Lower leg skin (tissue), 4 donors: ENCODE measurements around the gene FBXO5. TPM values are rescaled to one million over a fixed set of nuclear protein-coding genes. Genes with fewer than 3 reads are reported as not detected.

Experiments
- DNase-seq, 2 donors: peaks; one replicate each; pipeline ENCODE4 v3.0.0-alpha.2; 2019; ENCODE audit warnings: low spot score in 2 of 2
- H3K4me3 ChIP-seq: fragments of 200-600 bp; sonication (generic); 2 replicates; pipeline ENCODE4 v1.5.1; 2017; ENCODE audit warnings: mild to moderate bottlenecking, low read depth; ENCODE audit not compliant: poor library complexity, severe bottlenecking
- POLR2A ChIP-seq, 2 donors: fragments of 450-650 bp; IDR thresholded peaks; one replicate each; pipeline ENCODE4 v1.6.1; 2016 to 2017; ENCODE audit warnings: antibody characterized with exemption in 2 of 2, mild to moderate bottlenecking in 1 of 2, moderate library complexity in 1 of 2
- WGBS, 2 donors: methylation state at CpG; one replicate each; pipeline ENCODE4 v1.1.5; 2018; 5-methylcytosine and 5-hydroxymethylcytosine counted together
- intact Hi-C: fragments of 100-400 bp; cut with DNase I; formaldehyde crosslinking; loops from one replicate; pipeline ENCODE4 v1.15.0; 2023; ENCODE audit warnings: low total_unique reads
- total RNA-seq, 4 donors: library from RNA; depleted of rRNA; stranded (reverse); fragments of >200 nt; gene quantifications; one replicate each; pipeline ENCODE4 v1.1.0, GENCODE V29; 2016
- TF ChIP-seq, protein P1 (sequence below), 3 donors: fragments of 450-650 bp; IDR thresholded peaks; one replicate each; pipeline ENCODE4 v1.5.1; 2016; ENCODE audit warnings: antibody characterized with exemption in 3 of 3, mild to moderate bottlenecking in 3 of 3, moderate library complexity in 2 of 3

The FBXO5 gene
- total RNA-seq, 4 donors from 2014 or later = 2.0 to 6.5 (median 3.7) TPM

DNA sequence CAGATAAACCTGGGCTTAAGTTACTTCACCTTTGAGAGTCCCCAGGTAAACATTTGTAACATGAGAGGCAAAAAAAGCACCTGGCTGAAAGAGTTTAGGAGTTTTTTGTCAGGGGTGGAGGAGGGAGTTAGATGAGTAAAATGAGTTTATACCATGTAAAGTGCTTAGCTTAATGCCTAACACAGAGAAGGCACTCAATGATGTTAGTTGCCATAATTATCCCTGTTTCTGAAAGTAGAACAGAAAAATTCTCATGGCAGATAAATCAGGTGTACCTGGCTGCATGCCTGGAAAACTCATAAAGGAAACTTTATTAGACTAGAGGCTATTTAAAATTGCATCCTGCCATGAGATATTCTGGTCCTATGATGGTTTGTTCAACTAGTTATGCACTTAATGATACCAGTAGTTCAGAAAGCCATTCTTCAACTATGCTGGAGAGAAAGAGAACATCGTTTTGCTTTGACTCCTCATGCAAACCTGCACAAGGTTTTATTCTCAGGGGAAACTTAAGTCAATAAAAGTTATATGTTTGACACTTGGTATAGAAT lies 40.4 kb downstream of the FBXO5 start:
- DNase-seq = no peak
- WGBS, 2 donors = 70 to 76% methylated on average over 1 of the region's 1 CpG
- intact Hi-C loops = loop anchor here (10.0 kb wide), 1 partner anchor 78 kb away; no protein-coding TSS in a partner anchor
- H3K4me3 ChIP-seq = no peak overlapping the region
- no peak for TF ChIP-seq POLR2A (IDR thresholded peaks at IDR 0.05)
- TF ChIP-seq, protein P1, sequence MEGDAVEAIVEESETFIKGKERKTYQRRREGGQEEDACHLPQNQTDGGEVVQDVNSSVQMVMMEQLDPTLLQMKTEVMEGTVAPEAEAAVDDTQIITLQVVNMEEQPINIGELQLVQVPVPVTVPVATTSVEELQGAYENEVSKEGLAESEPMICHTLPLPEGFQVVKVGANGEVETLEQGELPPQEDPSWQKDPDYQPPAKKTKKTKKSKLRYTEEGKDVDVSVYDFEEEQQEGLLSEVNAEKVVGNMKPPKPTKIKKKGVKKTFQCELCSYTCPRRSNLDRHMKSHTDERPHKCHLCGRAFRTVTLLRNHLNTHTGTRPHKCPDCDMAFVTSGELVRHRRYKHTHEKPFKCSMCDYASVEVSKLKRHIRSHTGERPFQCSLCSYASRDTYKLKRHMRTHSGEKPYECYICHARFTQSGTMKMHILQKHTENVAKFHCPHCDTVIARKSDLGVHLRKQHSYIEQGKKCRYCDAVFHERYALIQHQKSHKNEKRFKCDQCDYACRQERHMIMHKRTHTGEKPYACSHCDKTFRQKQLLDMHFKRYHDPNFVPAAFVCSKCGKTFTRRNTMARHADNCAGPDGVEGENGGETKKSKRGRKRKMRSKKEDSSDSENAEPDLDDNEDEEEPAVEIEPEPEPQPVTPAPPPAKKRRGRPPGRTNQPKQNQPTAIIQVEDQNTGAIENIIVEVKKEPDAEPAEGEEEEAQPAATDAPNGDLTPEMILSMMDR (IDR thresholded peaks at IDR 0.05) = no peak

DNA sequence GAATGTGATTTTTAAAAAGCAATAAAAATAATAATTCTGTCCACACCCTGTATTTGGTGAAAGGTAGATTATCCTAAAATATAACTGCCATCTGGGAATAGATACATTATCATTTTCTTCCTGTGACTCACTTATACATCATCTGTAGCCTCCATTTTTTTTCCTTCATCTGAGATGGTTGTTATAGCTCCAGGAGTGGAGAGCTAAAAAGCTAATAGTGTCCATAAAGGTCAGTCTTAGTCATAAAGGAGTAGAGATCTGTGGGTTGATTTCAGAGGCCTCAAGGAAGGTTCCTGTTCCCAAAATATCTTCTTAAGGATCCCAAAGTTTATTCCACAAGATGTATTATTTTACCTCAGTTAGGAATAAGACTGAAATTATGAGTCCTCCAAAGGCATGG lies 41.1 kb downstream of the FBXO5 start:
- no peak for DNase-seq
- no peak for TF ChIP-seq POLR2A (IDR thresholded peaks at IDR 0.05)
- TF ChIP-seq, protein P1 (IDR thresholded peaks at IDR 0.05) = no peak
- H3K4me3 ChIP-seq = no peak overlapping the region
- intact Hi-C loops = loop anchor here (10.0 kb wide), 1 partner anchor 77 kb away; no protein-coding TSS in a partner anchor

DNA sequence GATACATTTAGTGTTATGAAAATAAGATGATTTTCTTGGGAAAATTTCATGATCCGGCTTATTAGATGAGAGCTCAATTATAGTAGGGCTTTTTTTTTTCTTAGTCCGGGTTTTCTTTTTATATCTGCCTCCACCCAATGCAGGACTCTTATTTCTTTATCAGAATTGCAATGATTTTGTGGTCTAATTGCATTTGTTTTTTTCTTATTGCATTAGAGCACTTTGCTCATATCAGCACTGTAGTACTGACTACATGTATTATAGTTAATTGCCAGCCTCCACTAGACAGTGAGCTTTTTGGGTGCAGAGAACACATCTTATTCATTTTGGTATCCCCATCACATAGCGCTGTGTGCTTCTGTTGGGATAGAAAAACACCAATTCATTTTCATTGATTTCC lies 50.0 kb downstream of the FBXO5 start:
- no peak for DNase-seq
- H3K4me3 ChIP-seq = no peak overlapping the region
- no peak for TF ChIP-seq POLR2A (IDR thresholded peaks at IDR 0.05)
- TF ChIP-seq, protein P1 (IDR thresholded peaks at IDR 0.05) = no peak
- 87 to 90% methylated on average over 3 of the region's 3 CpGs for WGBS, 2 donors
- intact Hi-C loops = no loop called here

DNA sequence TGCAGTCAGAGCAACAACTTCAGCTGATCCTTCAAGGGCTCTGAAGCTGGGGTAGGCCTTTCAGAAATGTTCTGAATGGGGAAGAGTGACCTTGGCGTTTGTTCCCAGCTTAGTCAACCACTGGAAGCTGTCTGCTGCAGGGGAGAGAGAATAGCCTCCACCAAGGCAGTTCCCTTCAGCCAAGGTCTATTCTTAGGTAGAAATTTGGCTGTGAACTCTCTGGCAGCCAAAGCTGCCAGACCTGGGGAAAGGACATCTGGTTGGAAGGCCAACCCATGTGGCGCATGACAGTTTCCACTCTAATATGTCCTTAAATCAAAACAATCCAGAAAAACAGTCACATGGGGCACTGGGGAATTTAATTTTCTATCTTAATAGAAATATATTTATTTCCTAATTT lies 60.1 kb downstream of the FBXO5 start:
- no peak for DNase-seq
- TF ChIP-seq, protein P1 (IDR thresholded peaks at IDR 0.05) = no peak
- TF ChIP-seq POLR2A (IDR thresholded peaks at IDR 0.05) = no peak

More for the DNA sequence above, 60.1 kb downstream of the FBXO5 start:
- WGBS, 2 donors = 89 to 93% methylated on average over 2 of the region's 2 CpGs
- intact Hi-C loops = no loop called here
- no peak overlapping the region for H3K4me3 ChIP-seq

Other genes starting within 250 kb of the FBXO5 start
- gene VIP, start 232.2 kb downstream of the FBXO5 start, total RNA-seq = under 1 TPM in 2 of 4 donors, not detected in 2; 0.13 to 0.98 TPM
- 10 to 100 TPM; 15.9 to 19.7 (median 17.6) TPM for gene MTRF1L, start 19.7 kb upstream of the FBXO5 start, total RNA-seq
- gene RGS17, start 148.2 kb upstream of the FBXO5 start, total RNA-seq = under 1 TPM in 2 of 4 donors, not detected in 2; 0.08 to 0.16 TPM